ENCODE measurements around the gene POLK. TPM values are rescaled to one million over a fixed set of nuclear protein-coding genes. Genes with fewer than 3 reads are reported as not detected.

POLK gene
- total and polyA plus RNA-seq, 2 of the 8 experiments (the other 6 are each of a cell fraction or from before 2014, with no cell fraction given) = 2.0 to 9.0 TPM

DNA sequence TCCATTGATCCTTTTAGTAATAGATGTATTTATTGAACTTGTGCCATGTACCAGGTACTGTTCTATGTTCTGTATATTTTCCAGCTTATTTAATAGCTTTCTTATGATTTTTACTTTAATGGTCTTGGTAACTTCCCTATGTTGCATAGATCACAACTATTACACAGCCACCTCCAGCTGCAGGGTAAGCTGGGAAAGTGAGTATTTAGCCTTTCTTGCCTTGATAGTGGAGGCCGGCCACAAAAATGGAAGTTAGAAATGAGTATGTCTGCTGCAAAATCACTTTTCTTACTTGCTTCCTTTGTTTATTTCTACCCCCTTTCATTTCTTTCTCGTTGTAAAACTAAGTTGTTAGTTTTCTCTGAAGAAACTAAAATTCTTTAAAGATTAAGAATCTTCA, 56.5 kb downstream of the POLK start:
- WGBS, 2 experiments (ENCODE audit: extremely low coverage in 1 of 2, insufficient coverage in 1 of 2, insufficient read length in 1 of 2, insufficient replicate concordance in 2 of 2, low coverage in 1 of 2, low lambda C conversion rate in 2 of 2, missing lambda C conversion rate in 1 of 2) = 86% methylated on average over 2 of the region's 2 CpGs; no CpG with 5 or more reads in 1 of the 2 experiments
- H3K27me3 ChIP-seq (replicated peaks in 1 of 4; ENCODE audit: control insufficient read depth in 3 of 4, extremely low read depth in 1 of 4, insufficient read depth in 3 of 4, low read length in 3 of 4) = no peaks in the 10 kb centered on the region

More for the DNA sequence above, 56.5 kb downstream of the POLK start:
- Histone ChIP-seq H4K20me1 (replicated peaks in 1 of 2; ENCODE audit: control insufficient read depth in 1 of 2, insufficient read depth in 2 of 2, low read length in 2 of 2) (no peaks in the 10 kb centered on the region), H3K14ac (ENCODE audit: insufficient read length) (no peak overlapping the region), H3K56ac (replicated peaks; ENCODE audit: insufficient read length, low read depth, low read length) (no peak overlapping the region), H2BK5ac (ENCODE audit: low read depth, low read length) (no peak overlapping the region), H3K36me3 (ENCODE audit: control insufficient read depth in 2 of 4, insufficient read depth in 4 of 4, low read length in 3 of 4) (no peaks in the 10 kb centered on the region; a peak in 1 of 8 replicates), H3K23me2 (ENCODE audit: low read depth, low read length) (no peaks in the 10 kb centered on the region), H3K18ac (ENCODE audit: extremely low read depth, low read length) (no peak overlapping the region), H2BK20ac (ENCODE audit: low read length) (no peak overlapping the region), H2AFZ (ENCODE audit: low read length) (no peak overlapping the region), H4K91ac (replicated peaks; ENCODE audit: insufficient read length, low read length) (no peak overlapping the region), H4K5ac (ENCODE audit: insufficient read length, low read depth, low read length) (no peak overlapping the region), H3K4me2 (ENCODE audit: insufficient read depth in 1 of 2, low read depth in 2 of 2, low read length in 2 of 2) (no peak overlapping the region), H3K4me3 (ENCODE audit: extremely low read depth in 1 of 4, insufficient read depth in 2 of 4, low read depth in 3 of 4, low read length in 4 of 4) (no peak overlapping the region), H3K79me1 (ENCODE audit: low read depth, low read length) (no peaks in the 10 kb centered on the region), H2BK120ac (replicated peaks; ENCODE audit: low read depth, low read length) (no peak overlapping the region), H4K8ac (ENCODE audit: extremely low read depth, insufficient read depth, low read length) (no peak overlapping the region), H3K4me1 (replicated peaks in 1 of 4; ENCODE audit: control insufficient read depth in 3 of 4, insufficient read depth in 4 of 4, low read length in 3 of 4) (no peaks in the 10 kb centered on the region; a peak in 1 of 7 replicates), H3K9ac (replicated peaks in 1 of 4; ENCODE audit: extremely low read depth in 1 of 4, low read depth in 3 of 4, low read length in 3 of 4) (no peak overlapping the region), H3K9me3 (ENCODE audit: insufficient read depth in 2 of 2, low read depth in 1 of 2, low read length in 1 of 2) (peaks cover 0 to 2% of the 10 kb centered on the region in 2 experiments; a peak in 1 of 4 replicates), H3K23ac (ENCODE audit: insufficient read length) (no peak overlapping the region), H3K27ac (ENCODE audit: low read depth, low read length) (no peak overlapping the region), H2BK15ac (ENCODE audit: low read length) (no peak overlapping the region), H2AK5ac (ENCODE audit: low read depth, low read length) (no peak overlapping the region), H3K4ac (replicated peaks; ENCODE audit: insufficient read length, low read depth, low read length) (no peak overlapping the region), H3K79me2 (ENCODE audit: control insufficient read depth in 1 of 2, insufficient read depth in 2 of 2, low read length in 2 of 2) (no peaks in the 10 kb centered on the region), H2BK12ac (ENCODE audit: low read depth, low read length) (no peak overlapping the region)
- ChIA-PET POLR2A (ENCODE audit: partially characterized antibody) (no interaction called here), CTCF (ENCODE audit: partially characterized antibody) (interaction anchor here (0.6 to 1.7 kb wide), 3 partner anchors 8 to 285 kb away, joined by 3 to 4 read pairs (median 3); no protein-coding TSS in a partner anchor)
- TF ChIP-seq TCF12 (IDR thresholded peaks at IDR 0.05; ENCODE audit: low read depth, low read length) = no peak
- DNase-seq (ENCODE audit: low read depth in 1 of 2, low spot score in 2 of 2) (no peak), FAIRE-seq (no peak)
